Activated CD8-positive, alpha-beta T cell treated with anti-CD3 and anti-CD28 coated beads for 36 hours (primary cell): ENCODE measurements around the gene MOB3B. TPM values are rescaled to one million over a fixed set of nuclear protein-coding genes. Genes with fewer than 3 reads are reported as not detected.
"Not testable (repeated sequence)": the region's sequence is repeated elsewhere in the genome, so short reads cannot be mapped to it uniquely, and the experiment has no call there.

Source experiments
- ATAC-seq: fragments of 200-7000 bp; cut with Tn5 transposase; one replicate; pipeline ENCODE4 v1.10.0; 2021; ENCODE audit warnings: mild to moderate bottlenecking, moderate library complexity
- CTCF ChIA-PET: fragments of 350-600 bp; sonication (Branson Sonifier 250); formaldehyde crosslinking; loops from one replicate; lab custom pipeline; 2021; ENCODE audit warnings: antibody characterized with exemption; lab: Charles Lee
- POLR2A ChIA-PET: fragments of 350-600 bp; sonication (Branson Sonifier 250); formaldehyde crosslinking; loops from one replicate; lab custom pipeline; 2021; ENCODE audit warnings: antibody characterized with exemption; lab: Charles Lee
- DNase-seq: peaks from one replicate; pipeline ENCODE4 v3.0.0-alpha.2; 2020
- H3K27ac Mint-ChIP-seq: one replicate; pipeline ENCODE4 v1.8.0; 2021; ENCODE audit warnings: mild to moderate bottlenecking, mixed read lengths
- H3K27me3 Mint-ChIP-seq: one replicate; pipeline ENCODE4 v1.8.0; 2021; ENCODE audit warnings: mixed read lengths
- H3K36me3 Mint-ChIP-seq: one replicate; pipeline ENCODE4 v1.8.0; 2021; ENCODE audit warnings: low read depth, mixed read lengths
- H3K4me1 Mint-ChIP-seq: one replicate; pipeline ENCODE4 v1.8.0; 2021; ENCODE audit warnings: low read depth, mixed read lengths
- H3K4me3 Mint-ChIP-seq: one replicate; pipeline ENCODE4 v1.8.0; 2021; ENCODE audit warnings: mild to moderate bottlenecking, moderate library complexity, mixed read lengths
- H3K9me3 Mint-ChIP-seq: one replicate; pipeline ENCODE4 v1.8.0; 2021; ENCODE audit warnings: mixed read lengths
- CTCF ChIP-seq: fragments of 200-600 bp; IDR thresholded peaks from one replicate; pipeline ENCODE4 v1.8.0; 2022; ENCODE audit warnings: antibody characterized with exemption, mild to moderate bottlenecking
- intact Hi-C: fragments of 100-400 bp; cut with micrococcal nuclease; formaldehyde crosslinking; loops from one replicate; pipeline ENCODE4 v1.10.0; 2022
- total RNA-seq, 2 experiments: library from RNA; stranded (reverse); gene quantifications; one replicate each; pipeline ENCODE4 v1.2.3, GENCODE V29; 2021

Gene MOB3B
- total RNA-seq, 2 experiments from 2014 or later, result 0.47 to 0.67 TPM

GRCh38 chr9:27422279-27422834 is 107.3 kb downstream of the MOB3B start:
- ATAC-seq (no peak), DNase-seq (no peak)
- intact Hi-C loops, result no loop called here
- Mint-ChIP-seq H3K36me3 (peaks cover 1% of the 10 kb centered on the region), H3K27ac (no peak overlapping the region), H3K4me3 (no peak overlapping the region), H3K27me3 (peaks cover 1% of the 10 kb centered on the region), H3K4me1 (no peaks in the 10 kb centered on the region), H3K9me3 (no peaks in the 10 kb centered on the region)
- ChIA-PET POLR2A (no interaction called here), CTCF (no interaction called here)
- TF ChIP-seq CTCF, result no peak

GRCh38 chr9:27421577-27421976 is 108.0 kb downstream of the MOB3B start:
- no peak overlapping the region for H3K4me3 Mint-ChIP-seq
- no peaks in the 10 kb centered on the region for H3K4me1 Mint-ChIP-seq
- ChIA-PET POLR2A (interaction anchor here (0.8 kb wide), 1 partner anchor 136 kb away, joined by 3 read pairs; no protein-coding TSS in a partner anchor), CTCF (interaction anchor here (1.0 kb wide), 1 partner anchor 14 kb away, joined by 3 read pairs; no protein-coding TSS in a partner anchor)
- no peak for TF ChIP-seq CTCF
- peaks cover 1% of the 10 kb centered on the region for H3K36me3 Mint-ChIP-seq
- ATAC-seq (no peak), DNase-seq (no peak)
- no peak overlapping the region for H3K27ac Mint-ChIP-seq
- no peaks in the 10 kb centered on the region for H3K27me3 Mint-ChIP-seq
- intact Hi-C loops, result no loop called here
- no peaks in the 10 kb centered on the region for H3K9me3 Mint-ChIP-seq

GRCh38 chr9:27419558-27419957 is 110.1 kb downstream of the MOB3B start:
- ATAC-seq, CTCF ChIA-PET, POLR2A ChIA-PET, H3K27ac Mint-ChIP-seq, intact Hi-C loops, H3K27me3 Mint-ChIP-seq, H3K4me3 Mint-ChIP-seq, H3K36me3 Mint-ChIP-seq, DNase-seq, H3K9me3 Mint-ChIP-seq, H3K4me1 Mint-ChIP-seq: not testable (repeated sequence)

GRCh38 chr9:27414220-27414761 is 115.3 kb downstream of the MOB3B start:
- Mint-ChIP-seq H3K27ac (no peak overlapping the region), H3K9me3 (no peaks in the 10 kb centered on the region), H3K27me3 (no peaks in the 10 kb centered on the region), H3K4me1 (no peaks in the 10 kb centered on the region), H3K4me3 (no peak overlapping the region), H3K36me3 (peaks cover 1% of the 10 kb centered on the region)
- POLR2A ChIA-PET, result no interaction called here
- CTCF ChIA-PET, result no interaction called here
- DNase-seq (no peak), ATAC-seq (no peak)
- intact Hi-C loops, result no loop called here
- no peak for TF ChIP-seq CTCF

- ATAC-seq, result no peak
- Mint-ChIP-seq H3K9me3 (no peaks in the 10 kb centered on the region), H3K27ac (no peak overlapping the region), H3K36me3 (peaks cover 1% of the 10 kb centered on the region), H3K27me3 (no peaks in the 10 kb centered on the region), H3K4me3 (no peak overlapping the region), H3K4me1 (no peaks in the 10 kb centered on the region)
- intact Hi-C loops, result no loop called here
- DNase-seq, result no peak
- TF ChIP-seq CTCF, result no peak
- POLR2A ChIA-PET, result no interaction called here
- CTCF ChIA-PET, result no interaction called here
Observed at GRCh38 chr9:27413511-27414219, 115.9 kb downstream of the MOB3B start.
